GM23338 (cell line): Measurements from ENCODE around the gene DTX1. TPM values are rescaled to one million over a fixed set of nuclear protein-coding genes. Genes with fewer than 3 reads are reported as not detected.

ENCODE experiments used
- ATAC-seq: fragments of 200-7000 bp; cut with Tn5 transposase; 3 replicates; pipeline ENCODE4 v1.9.1; 2020
- DNase-seq: peaks from one replicate; pipeline ENCODE4 v3.0.0-alpha.2; 2015; ENCODE audit warnings: low spot score
- H2AFZ ChIP-seq: fragments of 200-600 bp; sonication (generic); 2 replicates; pipeline ENCODE4 v1.8.0; 2016; ENCODE audit warnings: antibody characterized with exemption, mild to moderate bottlenecking, moderate library complexity
- H3F3A ChIP-seq: fragments of 200-600 bp; sonication (generic); replicated peaks from 2 replicates; pipeline ENCODE4 v1.8.0; 2017; ENCODE audit warnings: antibody characterized with exemption, mixed run types, low read depth
- H3K27ac ChIP-seq: fragments of 200-600 bp; sonication (generic); 2 replicates; pipeline ENCODE4 v1.6.1; 2016; ENCODE audit warnings: low read depth
- H3K27me3 ChIP-seq: fragments of 200-600 bp; sonication (generic); 2 replicates; pipeline ENCODE4 v1.8.0; 2016; ENCODE audit warnings: mild to moderate bottlenecking, mixed run types, moderate library complexity; ENCODE audit not compliant: insufficient read depth
- H3K36me3 ChIP-seq: fragments of 200-600 bp; sonication (generic); 2 replicates; pipeline ENCODE4 v1.8.0; 2016; ENCODE audit warnings: mild to moderate bottlenecking; ENCODE audit not compliant: insufficient read depth
- H3K4me1 ChIP-seq: fragments of 200-600 bp; sonication (generic); 2 replicates; pipeline ENCODE4 v1.8.0; 2016; ENCODE audit warnings: mild to moderate bottlenecking, moderate library complexity; ENCODE audit not compliant: insufficient read depth
- H3K4me2 ChIP-seq: fragments of 200-600 bp; sonication (generic); 2 replicates; pipeline ENCODE4 v1.7.1; 2017; ENCODE audit warnings: mixed run types
- H3K4me3 ChIP-seq: fragments of 200-600 bp; sonication (generic); 2 replicates; pipeline ENCODE4 v1.6.1; 2016; ENCODE audit warnings: mixed run types
- H3K79me2 ChIP-seq: fragments of 200-600 bp; sonication (generic); replicated peaks from 2 replicates; pipeline ENCODE4 v1.8.0; 2017; ENCODE audit warnings: mild to moderate bottlenecking; ENCODE audit not compliant: insufficient read depth
- H3K9me2 ChIP-seq: fragments of 200-600 bp; sonication (generic); 2 replicates; pipeline ENCODE4 v1.8.0; 2017; ENCODE audit not compliant: insufficient read depth
- H4K20me1 ChIP-seq: fragments of 200-600 bp; sonication (generic); replicated peaks from 2 replicates; pipeline ENCODE4 v1.8.0; 2017; ENCODE audit warnings: mild to moderate bottlenecking; ENCODE audit not compliant: insufficient read depth
- H3K27ac Mint-ChIP-seq: 2 replicates; pipeline ENCODE4 v1.8.0; 2020; ENCODE audit warnings: inconsistent platforms, mild to moderate bottlenecking, moderate library complexity, mixed read lengths
- H3K27me3 Mint-ChIP-seq: 3 replicates; pipeline ENCODE4 v1.8.0; 2022; ENCODE audit warnings: low read depth, mild to moderate bottlenecking, moderate library complexity, mixed read lengths, inconsistent platforms; ENCODE audit not compliant: insufficient read depth, poor library complexity
- H3K36me3 Mint-ChIP-seq: 3 replicates; pipeline ENCODE4 v1.8.0; 2021; ENCODE audit warnings: low read depth, mild to moderate bottlenecking, inconsistent platforms, moderate library complexity, mixed read lengths
- H3K4me1 Mint-ChIP-seq: 3 replicates; pipeline ENCODE4 v1.8.0; 2020; ENCODE audit warnings: mild to moderate bottlenecking, inconsistent platforms, mixed read lengths
- H3K4me3 Mint-ChIP-seq: 3 replicates; pipeline ENCODE4 v1.8.0; 2021; ENCODE audit warnings: moderate library complexity, mild to moderate bottlenecking, inconsistent platforms, mixed read lengths
- H3K9me3 Mint-ChIP-seq: 3 replicates; pipeline ENCODE4 v1.8.0; 2020; ENCODE audit warnings: moderate library complexity, mild to moderate bottlenecking, inconsistent platforms, mixed read lengths
- CTCF ChIP-seq, 2 experiments: fragments of 200-600 bp in 1 of 2; sonication (generic) in 1 of 2; conservative IDR thresholded peaks; 2 replicates each; pipeline versions ENCODE4 v1.5.1 to v1.6.1; 2016 to 2017; ENCODE audit warnings: antibody characterized with exemption in 2 of 2, low read depth in 2 of 2, mild to moderate bottlenecking in 2 of 2, moderate library complexity in 1 of 2
- EZH2 ChIP-seq: fragments of 200-600 bp; sonication (generic); IDR thresholded peaks from one replicate; pipeline ENCODE4 v1.8.0; 2017; ENCODE audit warnings: antibody characterized with exemption, mild to moderate bottlenecking, low read depth; ENCODE audit not compliant: unreplicated experiment
- EZH2phosphoT487 ChIP-seq: fragments of 200-600 bp; sonication (generic); IDR thresholded peaks from one replicate; pipeline ENCODE4 v1.8.1; 2018; ENCODE audit warnings: antibody characterized with exemption; ENCODE audit not compliant: unreplicated experiment
- NANOG ChIP-seq: IDR thresholded peaks from 2 replicates; pipeline ENCODE4 v1.6.1; 2016; ENCODE audit warnings: antibody characterized with exemption, borderline replicate concordance
- POLR2AphosphoS5 ChIP-seq: IDR thresholded peaks from 2 replicates; pipeline ENCODE4 v1.6.1; 2016; ENCODE audit warnings: antibody characterized with exemption, low read depth
- REST ChIP-seq: IDR thresholded peaks from one replicate; pipeline ENCODE4 v1.6.1; 2018; ENCODE audit warnings: antibody characterized with exemption; ENCODE audit not compliant: unreplicated experiment
- STAT1 ChIP-seq: IDR thresholded peaks from one replicate; pipeline ENCODE4 v1.6.1; 2016; ENCODE audit warnings: antibody characterized with exemption; ENCODE audit not compliant: unreplicated experiment
- ZNF114 ChIP-seq: fragments of 250-450 bp; sonication (Bioruptor Pico); IDR thresholded peaks from 2 replicates; pipeline ENCODE4 v1.5.0; 2020; ENCODE audit warnings: mild to moderate bottlenecking, moderate library complexity
- ZNF331 ChIP-seq: fragments of 250-450 bp; sonication (Bioruptor Pico); IDR thresholded peaks from 2 replicates; pipeline ENCODE4 v1.5.0; 2020; ENCODE audit warnings: low read depth, mild to moderate bottlenecking, moderate library complexity
- ZNF462 ChIP-seq: fragments of 250-450 bp; sonication (Bioruptor Pico); IDR thresholded peaks from 2 replicates; pipeline ENCODE4 v1.5.0; 2020; ENCODE audit warnings: mild to moderate bottlenecking, moderate library complexity
- polyA plus RNA-seq: library from polyadenylated mRNA; unstranded; fragments of >200 nt; fragmentation: Nextera tagmentation; extraction: Ambion mirVana; gene quantifications from 2 replicates; pipeline ENCODE4 v1.2.1, GENCODE V29; 2016
- total RNA-seq: library from RNA; depleted of rRNA; stranded (reverse); fragments of >200 nt; shearing (Covaris generic); gene quantifications from 2 replicates; pipeline ENCODE4 v1.2.3, GENCODE V29; 2014

DTX1 gene
- total and polyA plus RNA-seq, 2 experiments from 2014 or later, result 1.6 to 9.0 TPM

GRCh38 chr12:113094738-113095137, 38.2 kb downstream of the DTX1 start:
- Mint-ChIP-seq H3K9me3 (peaks cover 2% of the 10 kb centered on the region; the same call in 1 of the 3 replicates), H3K27me3 (peaks cover 23% of the 10 kb centered on the region), H3K4me1 (peaks cover 24% of the 10 kb centered on the region), H3K36me3 (peaks cover 3% of the 10 kb centered on the region), H3K4me3 (no peak overlapping the region), H3K27ac (no peak overlapping the region)
- DNase-seq (no peak), ATAC-seq (no peak)
- Histone ChIP-seq H3K36me3 (no peaks in the 10 kb centered on the region), H3K4me3 (no peak overlapping the region), H3K4me1 (peaks cover 5% of the 10 kb centered on the region), H3K9me2 (no peaks in the 10 kb centered on the region), H3K27me3 (no peaks in the 10 kb centered on the region), H2AFZ (no peak overlapping the region), H3K79me2 (no peaks in the 10 kb centered on the region), H3K27ac (no peak overlapping the region), H3F3A (no peaks in the 10 kb centered on the region), H4K20me1 (no peaks in the 10 kb centered on the region), H3K4me2 (no peak overlapping the region)
- TF ChIP-seq ZNF114 (CRISPR knock-in tag) (no peak), ZNF331 (CRISPR knock-in tag) (no peak), POLR2AphosphoS5 (no peak), NANOG (no peak), EZH2phosphoT487 (no peak), STAT1 (no peak), CTCF (conservative IDR thresholded peaks at IDR 0.05; ENCODE audit: low read depth in 2 of 2) (peak in 1 of 2 experiments; percentile 35; a peak in 2 of 4 replicates), REST (no peak)

GRCh38 chr12:113095405-113095804, 38.9 kb downstream of the DTX1 start:
- H3K27ac ChIP-seq, result no peak overlapping the region
- no peak overlapping the region for H3K4me3 Mint-ChIP-seq
- H3K4me3 ChIP-seq, result no peak overlapping the region
- no peaks in the 10 kb centered on the region for H3F3A ChIP-seq
- no peaks in the 10 kb centered on the region for H3K36me3 ChIP-seq
- no peaks in the 10 kb centered on the region for H3K9me2 ChIP-seq
- H3K27me3 Mint-ChIP-seq, result peaks cover 20% of the 10 kb centered on the region
- ATAC-seq, result no peak
- peaks cover 3% of the 10 kb centered on the region for H3K36me3 Mint-ChIP-seq
- no peak overlapping the region for H2AFZ ChIP-seq
- H3K4me1 Mint-ChIP-seq, result peaks cover 24% of the 10 kb centered on the region
- H4K20me1 ChIP-seq, result no peaks in the 10 kb centered on the region
- no peak for DNase-seq
- peaks cover 2% of the 10 kb centered on the region; the same call in 1 of the 3 replicates for H3K9me3 Mint-ChIP-seq
- no peak overlapping the region for H3K4me2 ChIP-seq
- peaks cover 5% of the 10 kb centered on the region for H3K4me1 ChIP-seq
- no peaks in the 10 kb centered on the region for H3K27me3 ChIP-seq
- H3K79me2 ChIP-seq, result no peaks in the 10 kb centered on the region
- H3K27ac Mint-ChIP-seq, result no peak overlapping the region
- no peak for TF ChIP-seq ZNF114 (CRISPR knock-in tag)
- TF ChIP-seq ZNF462, result no peak
- TF ChIP-seq EZH2, result no peak
